Neural cell (in vitro differentiated cells): ENCODE data around the gene ARHGAP45. TPM values are rescaled to one million over a fixed set of nuclear protein-coding genes. Genes with fewer than 3 reads are reported as not detected.
A peak's percentile ranks its signal among the peaks of the same experiment; 100 is the strongest.

Experiments used
- H2AFZ ChIP-seq: fragments of 200-600, 300-800 bp; sonication (generic), shearing (Covaris generic); 2 replicates; pipeline ENCODE4 v1.6.0; 2014; ENCODE audit warnings: low read depth, mild to moderate bottlenecking, antibody characterized with exemption, low read length, moderate library complexity
- H3F3A ChIP-seq: fragments of 200-600 bp; shearing (Covaris generic); 2 replicates; pipeline ENCODE4 v1.6.1; 2016; ENCODE audit warnings: mild to moderate bottlenecking, moderate library complexity, mixed read lengths, antibody characterized with exemption, low read length; ENCODE audit not compliant: insufficient read depth, poor library complexity, severe bottlenecking
- H3K27ac ChIP-seq: fragments of 200-600, 300-800 bp; sonication (generic), shearing (Covaris generic); 2 replicates; pipeline ENCODE4 v1.5.1; 2014; ENCODE audit warnings: mild to moderate bottlenecking, low read length, moderate library complexity
- H3K27me3 ChIP-seq: fragments of 300-800, 200-600 bp; sonication (generic), shearing (Covaris generic); 2 replicates; pipeline ENCODE4 v1.6.0; 2014; ENCODE audit warnings: mild to moderate bottlenecking, low read depth, low read length, moderate library complexity; ENCODE audit not compliant: insufficient read depth
- H3K36me3 ChIP-seq: fragments of 300-800, 200-600 bp; sonication (generic), shearing (Covaris generic); 2 replicates; pipeline ENCODE4 v1.5.1; 2014; ENCODE audit warnings: mild to moderate bottlenecking, antibody characterized with exemption, low read length, moderate library complexity; ENCODE audit not compliant: insufficient read depth
- H3K4me2 ChIP-seq: fragments of 300-800, 200-600 bp; sonication (generic), shearing (Covaris generic); 2 replicates; pipeline ENCODE4 v1.6.0; 2014; ENCODE audit warnings: mild to moderate bottlenecking, low read length
- H3K4me3 ChIP-seq: fragments of 300-800, 200-600 bp; sonication (generic), shearing (Covaris generic); 2 replicates; pipeline ENCODE4 v1.5.1; 2014; ENCODE audit warnings: mild to moderate bottlenecking, low read length, moderate library complexity
- H3K79me2 ChIP-seq: fragments of 200-600 bp; shearing (Covaris generic); replicated peaks from 2 replicates; pipeline ENCODE4 v1.6.0; 2014; ENCODE audit warnings: mild to moderate bottlenecking, low read length, moderate library complexity; ENCODE audit not compliant: insufficient read depth
- H3K9ac ChIP-seq: fragments of 300-800, 200-600 bp; sonication (generic), shearing (Covaris generic); 2 replicates; pipeline ENCODE4 v1.6.1; 2016; ENCODE audit warnings: mild to moderate bottlenecking, low read length, mixed read lengths
- H3K9me2 ChIP-seq: fragments of 200-600 bp; shearing (Covaris generic); 2 replicates; pipeline ENCODE4 v1.6.1; 2016; ENCODE audit warnings: mild to moderate bottlenecking, low read length, mixed read lengths; ENCODE audit not compliant: insufficient read depth
- H3K9me3 ChIP-seq: fragments of 200-600, 300-800 bp; sonication (generic), shearing (Covaris generic); 2 replicates; pipeline ENCODE4 v1.6.1; 2016; ENCODE audit warnings: mild to moderate bottlenecking, mixed run types, low read length, moderate library complexity, mixed read lengths
- H4K20me1 ChIP-seq: fragments of 200-600 bp; shearing (Covaris generic); 2 replicates; pipeline ENCODE4 v1.6.1; 2016; ENCODE audit warnings: mild to moderate bottlenecking, mixed run types; ENCODE audit not compliant: insufficient read depth
- CTCF ChIP-seq: fragments of 450-650 bp; IDR thresholded peaks from 2 replicates; pipeline ENCODE4 v1.5.1; 2014; ENCODE audit warnings: antibody characterized with exemption, mild to moderate bottlenecking, moderate library complexity; ENCODE audit not compliant: poor library complexity, severe bottlenecking
- EP300 ChIP-seq: fragments of 450-650 bp; conservative IDR thresholded peaks from 2 replicates; pipeline ENCODE4 v1.6.1; 2014; ENCODE audit warnings: antibody characterized with exemption, mild to moderate bottlenecking, moderate library complexity; ENCODE audit not compliant: poor library complexity, severe bottlenecking
- EZH2 ChIP-seq: fragments of 200-600, 300-800 bp; shearing (Covaris generic), sonication (generic); IDR thresholded peaks from 2 replicates; pipeline ENCODE4 v1.6.1; 2014; ENCODE audit warnings: antibody characterized with exemption, low read length, borderline replicate concordance, mild to moderate bottlenecking; ENCODE audit not compliant: insufficient read depth, poor library complexity, severe bottlenecking
- MXI1 ChIP-seq: fragments of 450-650 bp; conservative IDR thresholded peaks from 2 replicates; pipeline ENCODE4 v1.6.1; 2014; ENCODE audit warnings: antibody characterized with exemption, mild to moderate bottlenecking; ENCODE audit not compliant: poor library complexity, severe bottlenecking
- POLR2AphosphoS5 ChIP-seq: IDR thresholded peaks from 2 replicates; pipeline ENCODE4 v1.6.1; 2012
- RAD21 ChIP-seq: fragments of 450-650 bp; conservative IDR thresholded peaks from 2 replicates; pipeline ENCODE4 v1.6.1; 2014; ENCODE audit warnings: antibody characterized with exemption, mild to moderate bottlenecking, moderate library complexity
- SMC3 ChIP-seq: fragments of 450-650 bp; conservative IDR thresholded peaks from 2 replicates; pipeline ENCODE4 v1.6.1; 2014; ENCODE audit warnings: antibody characterized with exemption, mild to moderate bottlenecking, moderate library complexity; ENCODE audit not compliant: poor library complexity
- TAF1 ChIP-seq: IDR thresholded peaks from 2 replicates; pipeline ENCODE4 v1.6.1; 2012; ENCODE audit warnings: low read depth
- polyA plus RNA-seq: library from polyadenylated mRNA; depleted of rRNA; stranded (reverse); fragments of >200 nt; gene quantifications from 2 replicates; pipeline ENCODE4 v1.2.3, GENCODE V29; 2014
- TF ChIP-seq, protein P1 (sequence below): IDR thresholded peaks from 2 replicates; pipeline ENCODE4 v1.6.1; 2012; ENCODE audit warnings: borderline replicate concordance

Gene ARHGAP45
- polyA plus RNA-seq, 1 donor from 2014 or later = 3.3 TPM

DNA sequence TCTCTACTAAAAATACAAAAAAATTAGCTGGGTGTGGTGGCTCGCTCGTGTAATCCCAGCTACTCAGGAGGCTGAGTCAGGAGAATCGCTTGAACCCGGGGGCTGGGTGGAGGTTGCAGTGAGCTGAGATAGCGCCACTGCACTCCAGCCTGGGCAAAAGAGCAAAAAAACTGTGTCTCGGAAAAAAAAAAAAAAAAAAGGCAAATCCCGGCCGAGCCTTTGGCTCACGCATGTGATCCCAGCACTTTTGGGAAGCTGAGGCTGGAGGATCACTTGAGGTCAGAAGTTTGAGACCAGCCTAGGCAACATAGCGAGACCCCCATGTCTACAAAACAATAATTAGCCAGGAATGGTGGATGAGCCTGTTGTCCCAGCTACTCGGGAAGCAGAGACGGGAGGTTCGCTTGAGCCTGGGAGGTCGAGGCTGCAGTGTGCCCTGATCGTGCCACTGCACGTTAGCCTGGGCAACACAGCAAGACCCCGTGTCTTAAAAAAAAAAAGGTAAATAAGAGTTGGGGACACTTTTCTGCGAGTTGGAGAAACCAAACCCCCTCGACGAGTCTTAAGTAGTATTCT, 36.3 kb downstream of the ARHGAP45 start:
- TF ChIP-seq SMC3 = peak; percentile 5
- TF ChIP-seq, protein P1, sequence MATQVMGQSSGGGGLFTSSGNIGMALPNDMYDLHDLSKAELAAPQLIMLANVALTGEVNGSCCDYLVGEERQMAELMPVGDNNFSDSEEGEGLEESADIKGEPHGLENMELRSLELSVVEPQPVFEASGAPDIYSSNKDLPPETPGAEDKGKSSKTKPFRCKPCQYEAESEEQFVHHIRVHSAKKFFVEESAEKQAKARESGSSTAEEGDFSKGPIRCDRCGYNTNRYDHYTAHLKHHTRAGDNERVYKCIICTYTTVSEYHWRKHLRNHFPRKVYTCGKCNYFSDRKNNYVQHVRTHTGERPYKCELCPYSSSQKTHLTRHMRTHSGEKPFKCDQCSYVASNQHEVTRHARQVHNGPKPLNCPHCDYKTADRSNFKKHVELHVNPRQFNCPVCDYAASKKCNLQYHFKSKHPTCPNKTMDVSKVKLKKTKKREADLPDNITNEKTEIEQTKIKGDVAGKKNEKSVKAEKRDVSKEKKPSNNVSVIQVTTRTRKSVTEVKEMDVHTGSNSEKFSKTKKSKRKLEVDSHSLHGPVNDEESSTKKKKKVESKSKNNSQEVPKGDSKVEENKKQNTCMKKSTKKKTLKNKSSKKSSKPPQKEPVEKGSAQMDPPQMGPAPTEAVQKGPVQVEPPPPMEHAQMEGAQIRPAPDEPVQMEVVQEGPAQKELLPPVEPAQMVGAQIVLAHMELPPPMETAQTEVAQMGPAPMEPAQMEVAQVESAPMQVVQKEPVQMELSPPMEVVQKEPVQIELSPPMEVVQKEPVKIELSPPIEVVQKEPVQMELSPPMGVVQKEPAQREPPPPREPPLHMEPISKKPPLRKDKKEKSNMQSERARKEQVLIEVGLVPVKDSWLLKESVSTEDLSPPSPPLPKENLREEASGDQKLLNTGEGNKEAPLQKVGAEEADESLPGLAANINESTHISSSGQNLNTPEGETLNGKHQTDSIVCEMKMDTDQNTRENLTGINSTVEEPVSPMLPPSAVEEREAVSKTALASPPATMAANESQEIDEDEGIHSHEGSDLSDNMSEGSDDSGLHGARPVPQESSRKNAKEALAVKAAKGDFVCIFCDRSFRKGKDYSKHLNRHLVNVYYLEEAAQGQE = no peak
- H3F3A ChIP-seq = no peaks in the 10 kb centered on the region
- no peaks in the 10 kb centered on the region for H3K27me3 ChIP-seq
- no peak overlapping the region for H2AFZ ChIP-seq
- no peaks in the 10 kb centered on the region for H3K9me3 ChIP-seq
- no peaks in the 10 kb centered on the region for H3K36me3 ChIP-seq
- peak overlapping the region; percentile 59 for H3K27ac ChIP-seq
- peak overlapping the region; percentile 44 for H3K9ac ChIP-seq
- H3K4me2 ChIP-seq = no peak overlapping the region
- peak overlapping the region; percentile 95 for H3K4me3 ChIP-seq
- no peaks in the 10 kb centered on the region for H4K20me1 ChIP-seq
- H3K79me2 ChIP-seq = peaks cover 4% of the 10 kb centered on the region
- H3K9me2 ChIP-seq = no peaks in the 10 kb centered on the region

DNA sequence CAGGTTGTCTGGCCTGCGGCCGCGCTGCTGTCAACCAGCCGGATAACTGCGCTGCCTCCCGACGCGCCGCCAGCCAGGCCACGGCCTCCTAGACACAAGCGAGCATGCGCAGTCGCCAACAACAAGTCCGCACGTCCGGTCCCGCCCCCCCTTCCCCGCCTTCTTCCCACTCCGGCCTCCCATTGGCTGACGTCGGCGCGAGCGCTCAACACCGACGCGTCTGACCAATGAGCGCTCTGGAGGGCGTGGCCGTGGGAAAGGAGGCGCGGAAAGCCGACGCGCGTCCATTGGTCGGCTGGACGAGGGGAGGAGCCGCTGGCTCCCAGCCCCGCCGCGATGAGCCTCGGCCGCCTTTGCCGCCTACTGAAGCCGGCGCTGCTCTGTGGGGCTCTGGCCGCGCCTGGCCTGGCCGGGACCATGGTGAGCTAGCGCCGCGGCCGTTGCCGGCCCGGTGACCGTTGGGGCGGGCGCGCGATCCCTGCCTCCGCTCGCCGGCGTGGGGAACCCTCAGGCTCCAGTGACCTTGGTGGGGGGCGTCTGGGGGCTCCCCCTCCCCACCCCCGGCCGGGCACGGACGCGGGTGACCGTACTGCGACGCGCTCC, 36.8 kb downstream of the ARHGAP45 start, which contains the start of gene GPX4:
Gene GPX4, plus strand, starts transcription at position 287 of the 603 bp plus-strand sequence. Its CDS starts 50 bp downstream, at position 337.
- Histone ChIP-seq H4K20me1 (no peaks in the 10 kb centered on the region), H3K27ac (peak within 1 kb of the TSS; percentile 91), H3K9ac (peak within 1 kb of the TSS; percentile 95), H3K4me2 (peak within 1 kb of the TSS; percentile 78), H3K9me2 (no peaks in the 10 kb centered on the region), H3K4me3 (peak within 1 kb of the TSS; percentile 95), H3F3A (no peaks in the 10 kb centered on the region), H2AFZ (peak within 1 kb of the TSS; percentile 21), H3K79me2 (peaks cover 4% of the 10 kb centered on the region), H3K36me3 (no peaks in the 10 kb centered on the region), H3K9me3 (no peaks in the 10 kb centered on the region), H3K27me3 (no peaks in the 10 kb centered on the region)
- TF ChIP-seq EP300 = peak; percentile 29
- no peak for TF ChIP-seq CTCF
- TF ChIP-seq TAF1 = peak; percentile 96
- peak; percentile 98 for TF ChIP-seq POLR2AphosphoS5
- peak; percentile 64 for TF ChIP-seq MXI1
- TF ChIP-seq SMC3 = no peak
- TF ChIP-seq, protein P1 = peak; percentile 94
- TF ChIP-seq EZH2 = no peak
- TF ChIP-seq RAD21 = peak; percentile 13
